ENCODE results near the gene PPP4C.

DNA sequence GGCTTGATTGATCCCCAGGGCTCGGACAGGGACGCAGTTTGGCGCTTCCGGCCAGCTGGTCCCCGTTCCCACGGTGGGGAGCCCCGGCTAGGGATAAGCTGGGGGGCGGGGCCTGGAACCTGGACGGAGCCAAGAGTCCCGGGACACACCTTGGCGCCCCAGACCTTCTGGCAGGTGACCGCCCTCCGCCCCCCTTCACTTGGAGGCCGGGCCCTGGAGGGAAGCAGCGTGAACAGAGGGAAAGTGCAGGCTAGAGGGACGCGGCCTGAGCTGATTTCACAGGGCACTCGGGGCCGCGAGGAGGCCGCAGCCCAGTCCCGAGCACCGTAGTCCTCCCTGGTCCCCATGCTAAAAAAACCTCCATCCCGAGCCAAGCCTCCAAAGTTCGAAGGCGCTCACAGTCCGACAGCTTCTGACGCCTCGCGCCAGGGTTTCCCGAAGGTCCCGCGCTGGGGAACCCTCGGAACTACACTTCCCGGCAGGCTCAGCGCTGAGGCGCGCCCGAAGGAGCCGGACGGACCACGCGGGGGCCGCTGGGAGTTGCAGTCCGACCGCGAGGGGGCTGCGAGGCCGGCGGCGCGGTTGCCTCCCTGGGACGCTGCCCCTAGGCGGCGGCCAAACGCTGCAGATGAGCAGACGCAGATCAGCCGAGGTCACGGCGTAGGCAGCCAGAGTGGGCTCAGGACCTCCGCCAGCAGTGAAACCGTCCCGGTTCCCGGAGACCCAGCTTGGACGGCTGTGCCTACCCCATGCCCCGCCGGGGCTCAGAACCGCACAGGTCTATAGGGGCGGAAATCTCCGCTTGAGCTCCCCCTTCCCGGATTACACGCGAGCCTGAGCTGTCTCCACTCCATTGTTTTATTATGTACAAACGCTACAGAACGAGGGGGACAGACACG is 15.9 kb downstream of the PPP4C start, which contains the start of gene TBX6:
- TF ChIP-seq, protein P1, sequence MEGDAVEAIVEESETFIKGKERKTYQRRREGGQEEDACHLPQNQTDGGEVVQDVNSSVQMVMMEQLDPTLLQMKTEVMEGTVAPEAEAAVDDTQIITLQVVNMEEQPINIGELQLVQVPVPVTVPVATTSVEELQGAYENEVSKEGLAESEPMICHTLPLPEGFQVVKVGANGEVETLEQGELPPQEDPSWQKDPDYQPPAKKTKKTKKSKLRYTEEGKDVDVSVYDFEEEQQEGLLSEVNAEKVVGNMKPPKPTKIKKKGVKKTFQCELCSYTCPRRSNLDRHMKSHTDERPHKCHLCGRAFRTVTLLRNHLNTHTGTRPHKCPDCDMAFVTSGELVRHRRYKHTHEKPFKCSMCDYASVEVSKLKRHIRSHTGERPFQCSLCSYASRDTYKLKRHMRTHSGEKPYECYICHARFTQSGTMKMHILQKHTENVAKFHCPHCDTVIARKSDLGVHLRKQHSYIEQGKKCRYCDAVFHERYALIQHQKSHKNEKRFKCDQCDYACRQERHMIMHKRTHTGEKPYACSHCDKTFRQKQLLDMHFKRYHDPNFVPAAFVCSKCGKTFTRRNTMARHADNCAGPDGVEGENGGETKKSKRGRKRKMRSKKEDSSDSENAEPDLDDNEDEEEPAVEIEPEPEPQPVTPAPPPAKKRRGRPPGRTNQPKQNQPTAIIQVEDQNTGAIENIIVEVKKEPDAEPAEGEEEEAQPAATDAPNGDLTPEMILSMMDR (IDR thresholded peaks at IDR 0.05), result peak; percentile 74 to 99 (median 96)
- peak; percentile 28 to 37 for TF ChIP-seq POLR2A (IDR thresholded peaks at IDR 0.05)

All from Peyer's patch (tissue), 4 donors.